NCI-H446 (cell line): ENCODE measurements around the gene ZBTB18.

ENCODE experiments used
- DNase-seq, 2 experiments: peaks; one replicate each; lab custom pipeline; 2025; lab: John Stamatoyannopoulos, UW

The ZBTB18 gene

DNA sequence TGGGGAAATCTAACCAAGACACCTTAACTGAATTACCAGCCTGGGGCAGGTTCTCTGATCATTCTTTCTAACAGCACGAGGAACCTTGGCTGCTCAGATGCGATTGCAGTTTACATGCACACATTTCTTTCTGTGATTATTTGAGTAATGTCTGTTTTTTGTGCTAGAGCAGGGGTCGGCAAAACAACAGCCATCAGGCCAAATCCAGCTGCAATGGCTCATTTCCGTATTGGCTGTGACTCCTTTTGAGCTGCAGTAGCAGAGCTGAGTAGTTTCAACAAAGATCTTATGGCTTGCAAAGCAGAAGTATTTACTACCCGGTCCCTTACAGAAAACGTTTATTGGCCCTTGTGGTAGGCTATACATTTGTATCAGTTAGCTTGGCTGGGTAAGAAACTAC lies 37.1 kb downstream of the ZBTB18 start:
- DNase-seq = no peak

DNA sequence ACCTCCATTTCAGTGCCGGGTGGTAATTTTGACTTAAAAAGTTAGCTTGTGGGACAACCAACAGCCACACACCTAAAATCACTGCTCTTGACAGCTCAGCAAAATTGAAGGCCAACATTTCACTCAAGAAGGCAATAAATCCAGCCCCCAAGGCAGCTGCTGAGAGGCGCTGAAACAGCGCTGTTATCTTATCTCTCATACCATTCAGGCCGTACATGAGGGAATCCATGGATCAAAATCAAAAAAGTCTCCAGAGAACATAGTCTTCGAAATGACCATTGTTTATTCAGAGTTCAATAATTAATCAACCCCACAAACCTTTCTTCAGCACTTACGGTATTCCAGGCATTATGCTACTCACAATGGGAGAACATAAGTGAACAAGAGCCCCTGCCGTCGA lies 38.5 kb downstream of the ZBTB18 start:
- DNase-seq = no peak

DNA sequence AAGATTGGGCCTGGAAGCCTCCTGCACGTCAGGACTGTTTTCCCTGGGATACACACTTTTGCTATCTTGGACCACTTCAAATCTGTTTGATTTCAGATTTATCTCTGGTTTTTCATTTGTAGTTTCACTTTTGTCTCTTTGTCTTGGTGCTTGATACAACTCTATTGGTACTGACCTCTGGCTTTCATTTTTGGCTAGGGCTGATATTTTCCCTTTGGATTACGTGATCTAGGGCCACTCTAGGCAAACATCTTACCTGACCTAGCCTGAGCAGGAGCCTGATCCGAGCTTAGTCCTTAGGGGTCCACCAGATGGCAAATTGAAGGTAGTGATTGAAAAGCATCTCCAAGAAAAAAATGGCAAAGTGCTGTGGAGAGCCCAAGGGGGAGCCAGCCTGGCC lies 39.6 kb downstream of the ZBTB18 start:
- no peak for DNase-seq

DNA sequence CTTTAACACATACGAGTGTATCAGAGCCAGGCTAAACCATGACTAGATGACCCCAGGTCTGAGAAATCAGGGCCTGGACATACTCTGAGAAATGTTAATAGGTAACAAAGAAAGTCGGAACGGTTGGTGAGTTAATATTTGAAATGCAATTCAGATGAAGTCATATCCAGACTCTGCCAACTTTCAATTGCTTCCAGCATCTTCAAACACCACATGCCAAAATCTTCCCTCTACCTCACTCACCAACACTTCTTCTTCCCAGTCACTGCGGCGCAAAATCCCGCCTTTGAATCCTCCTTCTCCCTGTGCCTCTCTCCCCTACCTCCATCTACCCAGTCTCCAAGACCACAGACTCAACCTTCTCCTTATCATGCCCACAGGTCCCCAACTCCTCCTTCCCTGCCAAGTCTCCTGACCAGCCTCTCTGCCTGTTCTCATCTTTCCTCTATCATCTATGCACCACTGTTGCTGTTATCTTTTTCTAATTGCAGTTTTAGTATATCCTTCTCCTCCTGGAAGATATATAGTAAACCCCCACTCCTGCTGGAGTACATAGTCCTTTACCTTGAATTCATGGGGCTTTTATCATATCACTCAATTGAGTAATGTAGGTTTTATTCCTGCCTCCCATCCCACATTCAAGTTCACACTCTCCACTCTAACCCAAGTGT lies 41.3 kb downstream of the ZBTB18 start:
- peak; percentile 46 to 80 for DNase-seq

DNA sequence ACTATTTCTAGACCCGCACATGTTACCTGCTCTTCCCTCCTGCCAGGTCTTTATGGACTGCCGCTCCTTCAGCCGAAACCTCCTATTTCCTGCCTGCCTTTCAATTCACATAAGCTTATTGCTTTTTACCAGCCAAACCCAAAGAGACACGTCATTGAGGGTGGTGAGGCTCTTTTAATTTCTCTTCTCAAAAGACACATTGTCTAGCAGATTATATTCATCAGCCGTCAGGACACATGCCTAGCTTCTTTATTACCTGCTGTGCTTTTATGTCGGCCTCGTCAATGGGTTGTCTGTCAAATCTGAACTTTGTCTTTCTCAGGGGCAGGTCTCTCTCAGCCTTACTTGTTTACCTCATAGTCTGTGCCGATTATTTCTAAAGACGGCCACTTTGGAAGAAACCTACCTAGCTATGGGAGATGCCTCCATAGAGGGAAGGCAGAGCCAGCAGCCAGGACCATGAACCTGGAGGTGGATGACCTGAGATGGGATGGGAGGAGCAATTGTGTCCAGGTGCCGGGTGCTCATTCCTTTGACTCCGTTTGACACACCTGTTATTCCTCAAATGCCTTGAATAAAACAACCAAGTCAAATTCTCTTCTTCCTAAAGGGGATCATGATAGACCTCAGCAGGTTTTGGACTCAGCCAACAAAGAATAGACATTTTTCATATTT lies 42.0 kb downstream of the ZBTB18 start:
- no peak for DNase-seq

DNA sequence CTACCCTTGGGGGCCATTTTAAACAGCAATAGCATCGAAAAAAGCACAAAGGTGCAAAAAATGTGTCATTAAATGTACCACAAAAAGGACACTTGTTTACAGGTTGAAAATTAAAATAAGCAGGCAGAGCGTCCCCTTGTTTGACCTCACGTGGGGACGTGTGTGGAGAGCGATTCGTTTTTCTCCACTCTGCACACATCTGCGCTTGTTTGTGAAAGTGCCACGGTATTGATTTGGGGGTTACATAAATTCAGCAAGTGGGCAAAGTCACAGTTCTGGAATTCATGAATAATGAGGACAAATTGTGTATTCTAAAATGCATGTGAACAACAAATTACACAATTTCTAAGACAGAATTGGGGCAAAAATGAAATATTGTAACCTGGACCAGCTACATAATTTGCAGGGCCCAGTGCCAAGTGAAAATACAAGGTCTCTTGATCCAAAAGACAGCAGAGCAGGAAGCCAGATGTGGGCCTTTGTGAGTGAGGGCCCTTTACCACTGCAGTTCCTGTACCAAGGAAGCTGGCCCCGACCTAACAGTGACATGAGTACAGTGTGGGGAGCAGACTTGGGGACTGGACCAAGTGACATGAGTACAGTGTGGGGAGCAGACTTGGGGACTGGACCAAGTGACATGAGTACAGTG lies 43.9 kb downstream of the ZBTB18 start:
- DNase-seq = no peak

DNA sequence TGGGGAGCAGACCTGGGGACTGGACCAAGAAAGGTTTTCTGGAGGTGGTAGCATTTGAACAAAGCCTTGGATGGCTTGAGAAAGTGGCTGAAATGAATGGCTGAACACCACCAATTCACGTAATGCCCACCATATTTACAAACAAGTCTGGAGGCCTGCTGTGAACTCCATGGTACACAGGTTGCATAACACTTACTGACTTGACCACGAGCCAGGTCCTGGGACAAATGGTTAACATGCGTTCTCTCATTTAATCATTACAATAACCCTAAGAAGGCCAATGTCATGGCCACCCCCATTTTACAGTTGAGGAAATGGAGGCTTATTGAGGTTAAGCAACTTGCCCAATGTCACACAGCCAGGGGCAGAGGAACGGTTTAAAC lies 44.4 kb downstream of the ZBTB18 start:
- no peak for DNase-seq

DNA sequence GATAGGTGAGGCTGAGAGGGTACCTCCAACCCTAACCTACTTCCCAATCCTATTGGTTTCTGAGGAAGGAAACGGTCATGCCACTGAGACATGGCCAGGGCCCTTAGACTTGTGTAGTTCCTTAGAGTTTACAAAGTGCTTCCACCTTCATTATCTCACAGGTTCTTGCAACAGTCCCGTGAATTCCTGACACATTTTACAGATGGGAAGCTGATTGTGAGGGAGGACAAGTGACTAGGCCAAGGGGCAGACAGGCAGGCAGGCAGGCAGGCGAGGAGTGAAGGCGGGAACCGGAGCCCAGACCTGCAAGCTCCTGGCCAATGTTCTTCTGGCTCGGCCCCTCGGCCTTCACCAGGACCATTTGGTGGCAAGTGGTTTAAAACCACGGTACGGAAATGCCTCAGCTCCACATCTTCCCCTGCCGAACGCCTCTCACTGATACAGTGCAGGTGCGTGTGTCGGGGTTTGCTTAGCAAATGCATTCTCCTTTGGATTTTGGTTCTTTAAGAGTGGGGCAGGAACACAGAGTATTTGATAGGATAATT lies 45.1 kb downstream of the ZBTB18 start:
- DNase-seq = no peak

DNA sequence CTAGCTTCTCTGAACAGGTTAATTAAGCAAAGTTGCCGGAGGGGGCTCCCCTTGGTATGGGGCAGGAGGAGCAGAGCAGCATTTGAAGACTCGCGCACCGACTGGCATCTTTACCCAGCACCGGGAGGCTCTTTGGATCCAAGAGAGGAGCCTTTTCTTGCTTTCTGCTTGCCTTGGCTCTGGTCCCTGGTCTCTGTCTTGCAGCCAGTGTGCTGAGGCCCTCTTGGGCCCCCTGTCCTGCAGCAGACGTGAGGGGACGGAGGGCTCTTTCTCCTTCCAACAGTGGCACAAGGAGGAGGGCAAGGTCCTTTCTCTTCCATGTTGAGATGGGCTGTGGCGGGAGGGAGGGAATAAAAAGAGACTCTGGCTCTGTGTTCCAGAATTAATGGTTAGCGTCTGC lies 45.6 kb downstream of the ZBTB18 start:
- no peak for DNase-seq

DNA sequence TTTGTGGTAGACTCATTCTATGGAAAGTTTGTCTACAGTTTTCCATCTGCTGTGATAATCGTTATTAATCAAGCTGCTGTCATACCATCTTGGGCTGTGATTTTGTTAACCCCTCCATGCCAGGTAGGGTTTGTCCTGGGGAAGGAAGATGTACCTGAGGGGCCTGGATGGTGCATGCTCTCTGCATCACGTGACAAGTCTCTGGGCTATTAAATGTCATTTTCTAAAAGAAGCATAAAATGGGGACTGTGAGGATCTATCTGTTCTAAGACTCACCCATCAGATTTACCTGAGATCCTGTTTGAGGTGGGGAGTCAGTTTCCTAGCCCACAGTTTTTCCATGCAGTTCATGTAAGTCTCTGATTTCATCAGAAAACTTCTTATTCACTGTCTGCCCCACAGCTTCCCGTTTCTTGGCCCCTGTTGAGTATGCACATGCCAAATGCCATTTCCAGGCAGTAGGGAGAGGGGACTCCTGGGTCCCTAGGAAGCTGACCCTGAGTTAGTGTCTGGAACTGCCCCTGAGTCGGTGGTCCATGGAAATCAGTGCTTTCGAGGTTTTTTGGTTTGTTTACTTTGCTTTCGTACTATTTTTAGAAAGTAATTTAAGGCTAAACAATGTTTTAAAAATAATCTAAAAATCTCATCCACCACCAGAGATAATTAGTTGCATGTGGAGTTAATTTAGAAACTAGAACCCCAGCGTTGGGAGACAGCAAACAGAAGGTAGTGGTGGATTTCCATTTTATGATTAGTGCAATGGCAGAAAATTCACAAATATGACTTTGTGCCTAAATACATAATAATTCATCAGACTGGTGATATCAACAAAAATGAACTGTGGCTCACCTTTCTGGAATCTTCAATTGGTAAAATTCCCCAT lies 46.7 kb downstream of the ZBTB18 start:
- no peak for DNase-seq

DNA sequence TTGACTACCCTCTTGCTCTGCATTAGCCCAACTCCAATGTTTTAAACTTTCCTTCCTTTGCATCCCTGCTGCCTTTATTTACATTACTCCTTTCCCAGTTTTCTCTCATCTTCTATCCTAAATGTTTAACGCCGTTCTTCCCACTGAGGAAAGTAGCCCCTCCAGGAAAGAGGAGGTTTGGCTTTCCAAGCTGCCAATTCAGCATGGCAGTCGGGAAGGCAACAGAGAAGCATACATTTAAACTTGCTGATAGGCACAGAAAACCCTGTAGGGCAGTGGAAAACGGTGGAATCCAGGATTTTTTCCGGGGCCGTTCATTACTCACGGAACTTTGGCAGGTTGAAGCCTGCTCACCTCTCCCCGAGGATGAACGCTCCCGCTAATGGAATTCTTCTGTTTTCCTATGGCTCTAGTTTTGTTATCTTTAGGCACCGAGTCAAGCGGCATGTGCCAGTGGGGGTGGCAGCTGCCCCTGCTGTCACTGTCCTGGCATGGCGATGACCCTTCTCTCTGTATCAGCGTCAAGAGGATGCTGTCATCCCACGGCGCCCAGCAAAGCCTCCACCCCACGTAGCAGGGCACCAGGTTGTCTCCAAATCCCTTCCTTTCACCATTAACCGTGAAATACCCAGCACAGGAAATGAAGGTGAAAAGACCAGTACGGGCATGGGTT lies 48.3 kb downstream of the ZBTB18 start:
- DNase-seq = no peak

DNA sequence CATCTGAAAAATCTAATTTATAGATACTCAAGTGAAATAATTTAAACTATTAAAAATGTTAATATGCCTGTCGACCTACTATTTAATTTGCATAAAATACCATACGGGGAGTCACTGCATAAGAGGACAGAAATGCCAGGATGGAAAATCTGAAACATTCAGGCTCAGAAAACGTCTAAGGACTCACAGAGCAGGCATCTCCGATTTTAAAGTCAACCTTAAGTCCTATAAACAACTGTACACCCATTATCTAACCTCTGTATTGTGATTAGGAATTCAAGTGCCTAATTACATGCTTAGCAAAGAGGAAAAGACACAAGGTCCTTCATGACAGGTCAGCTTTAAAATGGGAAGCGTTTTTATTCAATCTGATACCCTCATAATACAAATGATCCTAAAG lies 49.2 kb downstream of the ZBTB18 start:
- no peak for DNase-seq

DNA sequence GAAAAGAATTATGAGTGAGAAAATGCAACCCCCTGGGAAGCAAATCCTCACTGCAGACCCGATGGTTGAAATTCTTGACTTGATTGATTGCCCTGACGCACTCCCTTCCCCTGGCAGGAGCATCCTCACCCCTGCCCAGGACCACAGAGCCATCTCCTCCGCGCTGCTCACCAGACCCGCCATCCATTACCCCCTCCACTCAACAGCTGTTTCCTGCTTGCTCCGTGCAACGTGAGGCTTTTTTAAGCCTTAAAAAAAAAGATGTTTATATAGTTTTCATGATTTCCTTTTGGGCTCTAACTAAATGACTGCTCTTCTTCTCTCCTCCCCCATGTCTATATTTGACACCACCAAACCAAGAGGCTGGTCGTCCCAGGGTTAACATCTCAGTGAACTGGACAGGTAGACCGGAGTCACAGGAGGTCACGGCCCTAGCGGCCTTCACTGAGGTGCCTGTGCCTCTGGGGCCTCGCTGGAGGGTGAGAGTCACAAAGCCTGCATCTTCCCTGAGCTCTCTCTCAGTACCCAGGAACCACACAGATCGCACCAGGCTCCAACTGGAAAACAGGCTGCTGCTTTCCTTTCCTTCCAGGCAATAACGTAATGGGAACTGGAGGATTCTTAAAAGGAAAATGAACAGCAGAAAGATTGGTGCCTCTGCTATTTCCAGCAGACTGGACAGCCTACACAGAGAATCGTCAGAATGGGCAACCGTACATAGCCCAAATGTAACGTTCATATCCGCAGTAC lies 49.8 kb downstream of the ZBTB18 start:
- no peak for DNase-seq

DNA sequence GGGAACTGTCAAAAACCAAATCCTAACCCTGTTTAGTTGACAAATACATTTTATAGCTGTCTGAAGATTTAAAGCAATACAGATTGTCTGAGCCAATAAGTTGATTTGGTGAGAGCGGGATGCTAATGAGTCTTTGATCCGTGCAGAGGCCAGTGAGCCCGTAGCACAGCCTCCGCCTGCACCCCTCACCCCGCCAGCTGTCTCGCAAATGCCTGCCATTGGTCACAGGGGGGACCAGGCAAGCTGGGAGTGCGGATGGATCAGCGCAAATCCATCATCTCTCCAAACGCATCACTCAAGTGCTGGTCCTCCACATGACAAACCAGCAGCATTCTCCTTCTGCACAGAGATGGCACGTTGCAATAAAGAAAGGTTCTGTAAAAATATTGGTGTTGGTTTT lies 51.0 kb downstream of the ZBTB18 start:
- no peak for DNase-seq

DNA sequence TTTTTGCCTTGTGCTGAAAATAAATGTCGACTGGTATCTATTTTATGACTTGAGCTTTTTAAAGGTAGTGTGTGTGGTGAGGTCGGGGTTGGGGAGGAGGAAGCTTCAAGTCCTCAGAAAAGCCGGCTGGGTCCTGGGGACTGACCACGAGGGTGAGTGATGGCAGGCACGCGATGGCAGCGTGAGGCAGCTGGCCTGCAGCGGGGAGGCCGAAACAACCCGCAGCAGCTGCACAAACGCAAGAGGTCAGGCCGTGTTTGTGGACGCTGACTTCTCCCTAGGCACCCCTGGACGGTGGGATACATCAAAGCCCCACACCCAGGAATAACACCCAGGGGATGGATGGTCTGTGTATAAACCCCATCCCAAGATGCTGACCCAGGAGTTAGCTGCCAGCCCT lies 51.4 kb downstream of the ZBTB18 start:
- no peak for DNase-seq

DNA sequence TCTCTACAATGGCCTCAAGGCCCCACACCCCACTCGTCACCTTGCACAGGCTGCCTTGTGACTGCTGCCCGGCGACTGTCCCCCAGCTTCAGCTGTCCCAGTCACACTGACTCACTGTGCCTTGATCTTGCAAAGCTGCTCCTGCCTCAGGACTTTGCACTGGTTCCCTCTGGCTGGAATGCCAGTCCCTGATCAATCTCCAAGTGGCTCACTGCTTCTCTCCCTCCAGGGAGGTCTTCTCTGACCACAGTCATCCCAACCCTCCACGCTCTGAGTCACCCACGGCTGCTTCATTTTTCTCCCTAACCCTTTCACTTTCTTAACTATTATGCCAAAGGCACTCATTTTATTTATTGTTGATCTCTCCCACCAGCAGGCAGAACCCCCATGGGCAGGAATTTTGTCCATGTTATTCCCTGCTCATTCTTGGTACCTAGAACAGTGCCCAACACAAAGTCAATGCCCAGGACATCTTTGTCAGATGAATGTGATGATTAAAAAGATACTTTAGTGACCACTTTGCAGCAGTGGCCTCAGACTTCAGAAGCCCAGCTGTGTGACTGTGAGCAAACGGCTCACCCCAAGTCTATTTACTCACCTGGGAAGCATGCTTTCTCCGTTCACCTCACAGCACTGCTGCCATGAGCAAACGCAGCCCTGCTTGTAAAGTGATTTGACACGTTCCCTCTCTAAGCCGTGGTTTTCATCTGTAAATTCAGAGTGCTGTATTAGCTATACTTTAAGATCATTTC lies 53.4 kb downstream of the ZBTB18 start:
- DNase-seq = no peak

DNA sequence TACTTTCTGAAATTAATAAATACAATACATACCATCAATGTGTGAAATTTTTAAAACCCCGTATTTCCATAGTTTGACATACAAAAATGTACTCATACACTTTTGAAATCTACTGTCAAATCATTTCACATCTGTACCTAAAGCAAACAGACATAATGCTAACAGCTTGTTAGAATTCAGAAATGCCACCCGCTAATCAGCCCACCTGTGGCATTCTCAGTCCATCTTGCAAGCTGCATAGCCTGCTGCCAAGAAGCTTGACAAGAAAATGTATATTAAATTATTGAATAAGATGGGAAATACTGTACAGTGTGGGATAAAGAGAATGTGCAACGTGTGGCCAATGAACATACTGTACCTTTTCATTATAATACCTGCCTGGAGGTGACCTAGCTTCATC lies 55.1 kb downstream of the ZBTB18 start:
- no peak for DNase-seq
